ENCODE measurements around the gene MPZL2.

DNA sequence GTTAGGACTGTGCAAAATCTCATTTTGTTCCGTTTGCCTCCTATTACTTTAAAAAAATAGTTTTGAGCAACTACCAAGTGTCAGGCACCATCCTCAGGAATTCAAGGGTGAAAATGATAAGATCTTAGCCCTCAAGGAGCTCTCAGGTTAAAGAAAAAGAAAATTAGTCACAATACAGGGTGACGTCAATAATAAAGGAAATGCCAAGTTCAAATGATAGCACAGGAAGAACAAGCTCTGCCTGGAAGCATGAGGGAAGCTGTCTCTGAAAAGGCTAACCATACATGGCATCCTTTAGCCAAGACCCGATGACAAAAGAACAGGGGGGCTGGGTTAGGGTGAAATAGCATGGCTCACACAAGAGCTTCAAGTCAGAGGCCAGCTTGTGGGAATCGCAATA, 11.1 kb upstream of the MPZL2 start:
- TF ChIP-seq POLR2A (IDR thresholded peaks at IDR 0.05) (no peak), POLR2AphosphoS5 (IDR thresholded peaks at IDR 0.05; ENCODE audit: insufficient read depth in 1 of 2, low read depth in 1 of 2) (peak in 1 of 2 donors; percentile 92)
